GM12878 (cell line): ENCODE results near the gene GINM1. TPM values are rescaled to one million over a fixed set of nuclear protein-coding genes. Genes with fewer than 3 reads are reported as not detected.

ENCODE experiments used
- ATAC-seq: fragments of 200-7000 bp; cut with Tn5 transposase; 3 replicates; pipeline ENCODE4 v1.9.1; 2020; ENCODE audit warnings: mild to moderate bottlenecking, moderate library complexity
- BruUV-seq: library from RNA; stranded (reverse); fragments of 400-500 nt; replicated peaks from 2 replicates; lab custom pipeline; 2021; lab: Mats Ljungman, UMichigan
- CTCF ChIA-PET: fragments of 300-600 bp; sonication (Branson Sonifier 250); formaldehyde crosslinking; extraction: SDS; loops from one replicate; lab custom pipeline; 2021; ENCODE audit warnings: inconsistent platforms; lab: Yijun Ruan, JAX
- POLR2A ChIA-PET: fragments of 350-600 bp; formaldehyde crosslinking; extraction: SDS; loops from one replicate; lab custom pipeline; 2021; ENCODE audit warnings: inconsistent platforms; lab: Charles Lee
- RAD21 ChIA-PET: fragments of 300-600 bp; sonication (Branson Sonifier 250); formaldehyde crosslinking; loops from one replicate; lab custom pipeline; 2023; ENCODE audit warnings: antibody characterized with exemption; ENCODE audit not compliant: unreplicated experiment; lab: Charles Lee
- SMC1A ChIA-PET: fragments of 300-600 bp; sonication (Branson Sonifier 250); formaldehyde crosslinking; loops from one replicate; lab custom pipeline; 2023; ENCODE audit not compliant: unreplicated experiment, uncharacterized antibody; lab: Charles Lee
- DNase-seq: peaks from one replicate; pipeline ENCODE4 v3.0.0-alpha.2; 2011; ENCODE audit warnings: low read depth, low spot score
- FAIRE-seq: peaks from 3 replicates; lab custom pipeline; 2011; peaks lifted over from hg19 to GRCh38; lab: Jason Lieb, UNC
- H2AFZ ChIP-seq: 2 replicates; pipeline ENCODE4 v1.6.0; 2011; ENCODE audit warnings: low read depth, low read length, control low read depth; ENCODE audit not compliant: control insufficient read depth
- H3K27ac ChIP-seq: 2 replicates; pipeline ENCODE4 v1.5.1; 2011; ENCODE audit warnings: control low read depth; ENCODE audit not compliant: control insufficient read depth, insufficient read depth
- H3K27me3 ChIP-seq, 2 experiments: replicated peaks in 1 of 2; 2 replicates each; pipeline versions ENCODE4 v1.6.0 to v1.6.1; 2011; ENCODE audit warnings: low read length in 1 of 2; ENCODE audit not compliant: control insufficient read depth in 2 of 2, insufficient read depth in 2 of 2
- H3K36me3 ChIP-seq, 2 experiments: 2 replicates each; pipeline ENCODE4 v1.5.1; 2011; ENCODE audit warnings: low read length in 1 of 2; ENCODE audit not compliant: control insufficient read depth in 2 of 2, insufficient read depth in 2 of 2
- H3K4me1 ChIP-seq: 2 replicates; pipeline ENCODE4 v1.6.1; 2011; ENCODE audit warnings: mild to moderate bottlenecking, low read length, moderate library complexity, mixed read lengths; ENCODE audit not compliant: control insufficient read depth, insufficient read depth
- H3K4me2 ChIP-seq: 2 replicates; pipeline ENCODE4 v1.6.0; 2011; ENCODE audit warnings: control low read depth; ENCODE audit not compliant: control insufficient read depth, insufficient read depth
- H3K4me3 ChIP-seq: fragments of 200-600 bp; sonication (generic); 2 replicates; pipeline ENCODE4 v1.5.1; 2016
- H3K79me2 ChIP-seq: 2 replicates; pipeline ENCODE4 v1.6.0; 2011; ENCODE audit warnings: low read length; ENCODE audit not compliant: control insufficient read depth, insufficient read depth
- H3K9ac ChIP-seq: 2 replicates; pipeline ENCODE4 v1.8.0; 2011; ENCODE audit warnings: low read length, control low read depth, mixed read lengths; ENCODE audit not compliant: control insufficient read depth, insufficient read depth
- H3K9me3 ChIP-seq: replicated peaks from 3 replicates; pipeline ENCODE4 v1.5.1; 2011; ENCODE audit warnings: mild to moderate bottlenecking, low read length; ENCODE audit not compliant: control insufficient read depth, insufficient read depth
- H4K20me1 ChIP-seq: 2 replicates; pipeline ENCODE4 v1.6.0; 2011; ENCODE audit not compliant: control insufficient read depth, insufficient read depth
- CREM ChIP-seq: IDR thresholded peaks from 2 replicates; pipeline ENCODE4 v1.6.1; 2014; ENCODE audit warnings: antibody characterized with exemption, low read depth
- FOXK2 ChIP-seq: fragments of 450-650 bp; IDR thresholded peaks from 2 replicates; pipeline ENCODE4 v1.6.1; 2017; ENCODE audit warnings: mild to moderate bottlenecking, moderate library complexity
- IKZF1 ChIP-seq: fragments of 450-650 bp; conservative IDR thresholded peaks from 2 replicates; pipeline ENCODE4 v1.6.1; 2017; ENCODE audit warnings: antibody characterized with exemption, mild to moderate bottlenecking
- KDM1A ChIP-seq: fragments of 200-600 bp; sonication (generic); IDR thresholded peaks from 2 replicates; pipeline ENCODE4 v1.6.1; 2016; ENCODE audit warnings: borderline replicate concordance
- KLF5 ChIP-seq: fragments of 450-650 bp; IDR thresholded peaks from 2 replicates; pipeline ENCODE4 v1.6.1; 2014; ENCODE audit warnings: mild to moderate bottlenecking; ENCODE audit not compliant: partially characterized antibody
- MEF2A ChIP-seq: IDR thresholded peaks from 2 replicates; pipeline ENCODE4 v1.6.1; 2011; ENCODE audit warnings: low read depth, mild to moderate bottlenecking, low read length, moderate library complexity; ENCODE audit not compliant: insufficient read depth
- NFYA ChIP-seq: IDR thresholded peaks from 2 replicates; pipeline ENCODE4 v1.6.1; 2011; ENCODE audit warnings: low read depth, mild to moderate bottlenecking, low read length, improper control_type of control experiment, borderline replicate concordance
- SMC3 ChIP-seq: IDR thresholded peaks from 2 replicates; pipeline ENCODE4 v1.6.1; 2011; ENCODE audit warnings: low read length, improper control_type of control experiment, borderline replicate concordance
- STAT1 ChIP-seq: fragments of 450-650 bp; conservative IDR thresholded peaks from 2 replicates; pipeline ENCODE4 v1.6.1; 2014; ENCODE audit warnings: antibody characterized with exemption, mild to moderate bottlenecking
- TAF1 ChIP-seq: IDR thresholded peaks from 2 replicates; pipeline ENCODE4 v1.6.1; 2011; ENCODE audit warnings: mild to moderate bottlenecking, low read depth, low read length, borderline replicate concordance
- WRNIP1 ChIP-seq: IDR thresholded peaks from 2 replicates; pipeline ENCODE4 v1.6.1; 2011; ENCODE audit warnings: low read depth, low read length, improper control_type of control experiment, borderline replicate concordance
- YY1 ChIP-seq: IDR thresholded peaks from 2 replicates; pipeline ENCODE4 v1.6.1; 2011; ENCODE audit warnings: low read depth, mild to moderate bottlenecking, low read length
- WGBS: methylation state at CpG from one replicate; pipeline ENCODE4 v1.1.6; 2016; ENCODE audit warnings: low lambda C conversion rate; ENCODE audit not compliant: insufficient replicate concordance, insufficient coverage; ENCODE audit errors: missing lambda C conversion rate; 5-methylcytosine and 5-hydroxymethylcytosine counted together
- in situ Hi-C: fragments of 300-500 bp; cut with MboI; formaldehyde crosslinking; loops from 9 replicates; pipeline ENCODE4 v1.14.3; 2018; ENCODE audit warnings: mixed read lengths
- intact Hi-C: fragments of 100-400 bp; cut with micrococcal nuclease; formaldehyde crosslinking; loops from one replicate; pipeline ENCODE4 v1.14.2; 2022; ENCODE audit not compliant: unreplicated experiment
- polyA plus RNA-seq, 11 experiments: library from polyadenylated mRNA; depleted of rRNA in 4 of 11; unstranded in 6 of 11; stranded (reverse) in 5 of 11; fragments of >200 nt; fragmentation: Nextera tagmentation in 4 of 11; fragmentation: Illumina TruSeq in 1 of 11; extraction: Ambion mirVana in 4 of 11; extraction: Trizol in 1 of 11; gene quantifications; 1 replicate in 1 of 11; 2 replicates in 10 of 11; pipeline versions ENCODE4 v1.2.1 to v1.2.3, GENCODE V29; 2011 to 2016; ENCODE audit warnings: inconsistent platforms in 2 of 11, missing spikeins in 2 of 11, low read depth in 1 of 11
- total RNA-seq, 4 experiments: library from RNA; depleted of rRNA in 3 of 4; stranded (reverse); fragments of >200 nt in 3 of 4; fragmentation: Illumina TruSeq in 1 of 4; extraction: Trizol in 1 of 4; gene quantifications; 2 replicates each; pipeline versions ENCODE4 v1.2.1 to v1.2.3, GENCODE V29; 2013 to 2021
- TF ChIP-seq, protein P1 (sequence below): IDR thresholded peaks from 2 replicates; pipeline ENCODE4 v1.6.1; 2012; ENCODE audit warnings: low read length, inconsistent platforms
- TF ChIP-seq, protein P2 (sequence below): IDR thresholded peaks from 2 replicates; pipeline ENCODE4 v1.6.1; 2011; ENCODE audit warnings: low read depth, low read length, improper control_type of control experiment, borderline replicate concordance

GINM1 gene
- total and polyA plus RNA-seq, 10 of the 15 experiments (the other 5 are each of a cell fraction or from before 2014, with no cell fraction given), result 10.6 to 38.1 (median 30.8) TPM

DNA sequence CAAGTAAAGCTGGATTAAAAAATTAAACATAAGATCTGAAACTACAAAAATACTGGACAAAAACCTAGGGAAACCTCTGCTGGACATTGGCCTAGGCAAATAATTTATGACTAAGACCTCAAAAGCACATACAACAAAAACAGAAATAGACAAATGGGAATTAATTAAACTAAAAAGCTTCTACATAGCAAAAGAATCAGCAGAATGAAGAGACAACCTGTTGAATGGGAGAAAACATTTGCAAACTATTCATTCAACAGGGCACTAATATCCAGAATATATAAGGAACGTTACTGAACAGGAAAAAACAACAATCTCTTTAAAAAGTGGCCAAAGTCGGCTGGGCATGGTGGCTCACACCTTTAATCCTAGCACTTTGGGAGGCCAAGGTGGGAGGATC lies 6.8 kb upstream of the GINM1 start:
- intact Hi-C loops, result no loop called here
- Histone ChIP-seq H3K4me1 (peaks cover 6% of the 10 kb centered on the region; the same call in 1 of the 2 replicates), H3K4me3 (no peak overlapping the region), H3K36me3 (no peaks in the 10 kb centered on the region), H2AFZ (no peak overlapping the region), H3K9ac (no peak overlapping the region), H3K27me3 (no peaks in the 10 kb centered on the region), H3K4me2 (no peak overlapping the region), H3K79me2 (no peaks in the 10 kb centered on the region), H3K27ac (no peak overlapping the region), H4K20me1 (no peaks in the 10 kb centered on the region), H3K9me3 (no peaks in the 10 kb centered on the region)
- SMC1A ChIA-PET, result no interaction called here
- CTCF ChIA-PET, result no interaction called here
- TF ChIP-seq SMC3, result no peak
- TF ChIP-seq STAT1, result no peak
- no peak for TF ChIP-seq NFYA
- TF ChIP-seq WRNIP1, result no peak
- TF ChIP-seq TAF1, result no peak
- no peak for TF ChIP-seq CREM
- TF ChIP-seq, protein P1, sequence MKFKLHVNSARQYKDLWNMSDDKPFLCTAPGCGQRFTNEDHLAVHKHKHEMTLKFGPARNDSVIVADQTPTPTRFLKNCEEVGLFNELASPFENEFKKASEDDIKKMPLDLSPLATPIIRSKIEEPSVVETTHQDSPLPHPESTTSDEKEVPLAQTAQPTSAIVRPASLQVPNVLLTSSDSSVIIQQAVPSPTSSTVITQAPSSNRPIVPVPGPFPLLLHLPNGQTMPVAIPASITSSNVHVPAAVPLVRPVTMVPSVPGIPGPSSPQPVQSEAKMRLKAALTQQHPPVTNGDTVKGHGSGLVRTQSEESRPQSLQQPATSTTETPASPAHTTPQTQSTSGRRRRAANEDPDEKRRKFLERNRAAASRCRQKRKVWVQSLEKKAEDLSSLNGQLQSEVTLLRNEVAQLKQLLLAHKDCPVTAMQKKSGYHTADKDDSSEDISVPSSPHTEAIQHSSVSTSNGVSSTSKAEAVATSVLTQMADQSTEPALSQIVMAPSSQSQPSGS, result no peak
- no peak for TF ChIP-seq FOXK2
- TF ChIP-seq YY1, result no peak
- TF ChIP-seq, protein P2, sequence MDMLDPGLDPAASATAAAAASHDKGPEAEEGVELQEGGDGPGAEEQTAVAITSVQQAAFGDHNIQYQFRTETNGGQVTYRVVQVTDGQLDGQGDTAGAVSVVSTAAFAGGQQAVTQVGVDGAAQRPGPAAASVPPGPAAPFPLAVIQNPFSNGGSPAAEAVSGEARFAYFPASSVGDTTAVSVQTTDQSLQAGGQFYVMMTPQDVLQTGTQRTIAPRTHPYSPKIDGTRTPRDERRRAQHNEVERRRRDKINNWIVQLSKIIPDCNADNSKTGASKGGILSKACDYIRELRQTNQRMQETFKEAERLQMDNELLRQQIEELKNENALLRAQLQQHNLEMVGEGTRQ, result no peak
- no peak for TF ChIP-seq KDM1A
- no peak for TF ChIP-seq IKZF1
- no peak for TF ChIP-seq MEF2A
- TF ChIP-seq KLF5, result no peak
- in situ Hi-C loops, result no loop called here
- 84% methylated on average over 2 of the region's 2 CpGs for WGBS
- no peak for FAIRE-seq
- POLR2A ChIA-PET, result no interaction called here
- RAD21 ChIA-PET, result no interaction called here
- no peak for ATAC-seq
- no TSS peak for BruUV-seq
- DNase-seq, result no peak
